Fibroblast of lung (primary cell): ENCODE results near the gene SSBP3.

Experiments used
- CTCF ChIP-seq, 2 donors: IDR thresholded peaks in 1 of 2; conservative IDR thresholded peaks in 1 of 2; 1 replicate in 1 of 2; 2 replicates in 1 of 2; pipeline ENCODE4 v1.5.1; 2011 to 2012; ENCODE audit warnings: low read length in 2 of 2, control low read depth in 1 of 2, inconsistent platforms in 1 of 2, low read depth in 1 of 2, mild to moderate bottlenecking in 1 of 2
- EZH2 ChIP-seq: IDR thresholded peaks from 2 replicates; pipeline ENCODE4 v1.5.1; 2012; ENCODE audit warnings: low read length, control low read depth, mild to moderate bottlenecking; ENCODE audit errors: missing control alignments

- TF ChIP-seq CTCF (conservative IDR thresholded peaks at IDR 0.05 in 1 of 2, IDR thresholded peaks at IDR 0.05 in 1 of 2; ENCODE audit: low read depth in 1 of 2, low read length in 2 of 2) (no peak), EZH2 (no peak)
Measured at GRCh38 chr1:54375298-54375697, 30.9 kb downstream of the SSBP3 start.
